Myocyte (in vitro differentiated cells): ENCODE results near the gene IGFN1. TPM values are rescaled to one million over a fixed set of nuclear protein-coding genes. Genes with fewer than 3 reads are reported as not detected.

Source experiments
- DNase-seq: peaks from one replicate; pipeline ENCODE4 v3.0.0-alpha.2; 2012; ENCODE audit warnings: low read depth
- polyA plus RNA-seq: library from polyadenylated mRNA; unstranded; fragments of >200 nt; gene quantifications from one replicate; pipeline ENCODE4 v1.2.1, GENCODE V29; 2012; ENCODE audit warnings: missing spikeins
- total RNA-seq: library from RNA; depleted of rRNA; stranded (reverse); fragments of >200 nt; gene quantifications from 2 replicates; pipeline ENCODE4 v1.2.3, GENCODE V29; 2014

Gene IGFN1
- 0.26 and 0.29 TPM in 2 replicates for total RNA-seq
- 0.08 TPM for polyA plus RNA-seq

GRCh38 chr1:201190624-201191051 lies at the start of gene IGFN1:
Gene IGFN1, plus strand, starts transcription at chr1:201190824. Its CDS starts 2,470 bp downstream, at chr1:201193294.
- DNase-seq, result no peak

- no peak for DNase-seq
Measured at GRCh38 chr1:201140941-201141260, 49.7 kb upstream of the IGFN1 start.

- DNase-seq, result no peak
Measured at GRCh38 chr1:201141418-201141817, 49.2 kb upstream of the IGFN1 start.

- DNase-seq, result no peak
Measured at GRCh38 chr1:201142011-201142848, 48.4 kb upstream of the IGFN1 start.

GRCh38 chr1:201142849-201143725 lies 47.5 kb upstream of the IGFN1 start:
- no peak for DNase-seq

- no peak for DNase-seq
Measured at GRCh38 chr1:201143726-201144635, 46.6 kb upstream of the IGFN1 start.

GRCh38 chr1:201144701-201145100 lies 45.9 kb upstream of the IGFN1 start:
- no peak for DNase-seq

GRCh38 chr1:201145132-201145531 lies 45.5 kb upstream of the IGFN1 start:
- no peak for DNase-seq

- DNase-seq, result no peak
Measured at GRCh38 chr1:201145816-201146215, 44.8 kb upstream of the IGFN1 start.

GRCh38 chr1:201146626-201147390 lies 43.8 kb upstream of the IGFN1 start:
- DNase-seq, result no peak

- no peak for DNase-seq
Measured at GRCh38 chr1:201147396-201148015, 43.1 kb upstream of the IGFN1 start.

- DNase-seq, result no peak
Measured at GRCh38 chr1:201149400-201149799, 41.2 kb upstream of the IGFN1 start.

GRCh38 chr1:201153474-201154388 lies 36.9 kb upstream of the IGFN1 start:
- no peak for DNase-seq

- peak; percentile 97 for DNase-seq
Measured at GRCh38 chr1:201154389-201155165, 36.0 kb upstream of the IGFN1 start, which contains the start of gene TMEM9. Gene TMEM9, minus strand, starts transcription at chr1:201154474. Its CDS starts 551 bp downstream, at chr1:201153923.

- no peak for DNase-seq
Measured at GRCh38 chr1:201155354-201155753, 35.3 kb upstream of the IGFN1 start.

GRCh38 chr1:201156346-201156745 lies 34.3 kb upstream of the IGFN1 start:
- no peak for DNase-seq

- no peak for DNase-seq
Measured at GRCh38 chr1:201156819-201157218, 33.8 kb upstream of the IGFN1 start.

GRCh38 chr1:201157949-201158348 lies 32.7 kb upstream of the IGFN1 start:
- DNase-seq, result no peak
